HUES64 (cell line): Measurements from ENCODE around the gene SLIT1.

Experiments
- H3K27ac ChIP-seq: 2 replicates; pipeline ENCODE4 v1.7.0; 2013; ENCODE audit warnings: low read depth, low read length, inconsistent platforms
- H3K27me3 ChIP-seq: 2 replicates; pipeline ENCODE4 v1.6.1; 2013; ENCODE audit warnings: mild to moderate bottlenecking, low read length; ENCODE audit not compliant: insufficient read depth
- H3K36me3 ChIP-seq: 2 replicates; pipeline ENCODE4 v1.6.1; 2013; ENCODE audit warnings: mild to moderate bottlenecking, low read length; ENCODE audit not compliant: insufficient read depth
- H3K4me1 ChIP-seq: 2 replicates; pipeline ENCODE4 v1.6.1; 2013; ENCODE audit warnings: mild to moderate bottlenecking, low read length, moderate library complexity; ENCODE audit not compliant: insufficient read depth
- H3K4me3 ChIP-seq: 2 replicates; pipeline ENCODE4 v1.5.1; 2013; ENCODE audit warnings: mild to moderate bottlenecking, low read length, moderate library complexity
- H3K9ac ChIP-seq: 2 replicates; pipeline ENCODE4 v1.6.1; 2013; ENCODE audit warnings: mild to moderate bottlenecking, low read depth, low read length
- H3K9me3 ChIP-seq: 2 replicates; pipeline ENCODE4 v1.6.1; 2013; ENCODE audit warnings: low read depth, low read length; ENCODE audit not compliant: insufficient read depth
- WGBS: fragments of 150-250, 120-280 bp; methylation state at CpG from one replicate; pipeline ENCODE4 v1.1.7; 2013; ENCODE audit warnings: missing lambda C conversion rate; 5-methylcytosine and 5-hydroxymethylcytosine counted together

SLIT1 gene

GRCh38 chr10:97138846-97139245 lies 46.9 kb downstream of the SLIT1 start:
- Histone ChIP-seq H3K27me3 (peaks cover 10% of the 10 kb centered on the region; the same call in 1 of the 2 replicates), H3K36me3 (no peaks in the 10 kb centered on the region), H3K4me1 (peaks cover 23% of the 10 kb centered on the region), H3K9ac (no peak overlapping the region), H3K4me3 (no peak overlapping the region), H3K27ac (no peak overlapping the region), H3K9me3 (no peaks in the 10 kb centered on the region)
- 86% methylated on average over 7 of the region's 7 CpGs for WGBS

GRCh38 chr10:97138174-97138573 lies 47.6 kb downstream of the SLIT1 start:
- no peak overlapping the region for H3K9ac ChIP-seq
- WGBS: 72% methylated on average over 15 of the region's 15 CpGs
- H3K27ac ChIP-seq: no peak overlapping the region
- peaks cover 10% of the 10 kb centered on the region; the same call in 1 of the 2 replicates for H3K27me3 ChIP-seq
- H3K9me3 ChIP-seq: no peaks in the 10 kb centered on the region
- H3K36me3 ChIP-seq: no peaks in the 10 kb centered on the region
- no peak overlapping the region for H3K4me3 ChIP-seq
- peaks cover 23% of the 10 kb centered on the region for H3K4me1 ChIP-seq

- Histone ChIP-seq H3K4me3 (no peak overlapping the region), H3K9ac (no peak overlapping the region), H3K27ac (no peak overlapping the region), H3K4me1 (peaks cover 23% of the 10 kb centered on the region), H3K9me3 (no peaks in the 10 kb centered on the region), H3K27me3 (peaks cover 10% of the 10 kb centered on the region; the same call in 1 of the 2 replicates), H3K36me3 (no peaks in the 10 kb centered on the region)
- 93% methylated on average over 3 of the region's 3 CpGs for WGBS
Measured at GRCh38 chr10:97136756-97137155, 49.0 kb downstream of the SLIT1 start.

- H3K27ac ChIP-seq: no peak overlapping the region
Measured at GRCh38 chr10:97135464-97135863, 50.3 kb downstream of the SLIT1 start.

GRCh38 chr10:97134983-97135382 lies 50.8 kb downstream of the SLIT1 start:
- Histone ChIP-seq H3K9me3 (no peaks in the 10 kb centered on the region), H3K27me3 (no peaks in the 10 kb centered on the region), H3K4me1 (peaks cover 8% of the 10 kb centered on the region; the same call in 1 of the 2 replicates), H3K27ac (no peak overlapping the region), H3K4me3 (no peak overlapping the region), H3K36me3 (no peaks in the 10 kb centered on the region), H3K9ac (no peak overlapping the region)
- WGBS: 93% methylated on average over 15 of the region's 15 CpGs

More at GRCh38 chr10:97135464-97135863, 50.3 kb downstream of the SLIT1 start:
- Histone ChIP-seq H3K4me1 (peaks cover 13% of the 10 kb centered on the region), H3K36me3 (no peaks in the 10 kb centered on the region), H3K27me3 (peaks cover under 1% of the 10 kb centered on the region; the same call in 1 of the 2 replicates), H3K9me3 (no peaks in the 10 kb centered on the region), H3K9ac (no peak overlapping the region), H3K4me3 (no peak overlapping the region)
- WGBS: 70% methylated on average over 11 of the region's 11 CpGs

- WGBS: 90% methylated on average over 11 of the region's 11 CpGs
- no peak overlapping the region for H3K4me3 ChIP-seq
- no peaks in the 10 kb centered on the region for H3K36me3 ChIP-seq
- no peaks in the 10 kb centered on the region for H3K27me3 ChIP-seq
- no peak overlapping the region for H3K9ac ChIP-seq
- no peak overlapping the region for H3K27ac ChIP-seq
- no peaks in the 10 kb centered on the region for H3K9me3 ChIP-seq
- peaks cover 6% of the 10 kb centered on the region; the same call in 1 of the 2 replicates for H3K4me1 ChIP-seq
Measured at GRCh38 chr10:97134110-97134509, 51.6 kb downstream of the SLIT1 start.

- Histone ChIP-seq H3K4me1 (no peaks in the 10 kb centered on the region), H3K36me3 (no peaks in the 10 kb centered on the region), H3K27me3 (no peaks in the 10 kb centered on the region), H3K4me3 (no peak overlapping the region), H3K27ac (no peak overlapping the region), H3K9ac (no peak overlapping the region), H3K9me3 (no peaks in the 10 kb centered on the region)
- 93% methylated on average over 2 of the region's 2 CpGs for WGBS
Measured at GRCh38 chr10:97132273-97132672, 53.5 kb downstream of the SLIT1 start.

- Histone ChIP-seq H3K4me3 (no peak overlapping the region), H3K27me3 (no peaks in the 10 kb centered on the region), H3K9me3 (no peaks in the 10 kb centered on the region), H3K27ac (no peak overlapping the region), H3K4me1 (no peaks in the 10 kb centered on the region), H3K36me3 (no peaks in the 10 kb centered on the region), H3K9ac (no peak overlapping the region)
- 93% methylated on average over 9 of the region's 9 CpGs for WGBS
Measured at GRCh38 chr10:97131666-97132065, 54.1 kb downstream of the SLIT1 start.

- no peaks in the 10 kb centered on the region for H3K4me1 ChIP-seq
- no peaks in the 10 kb centered on the region for H3K36me3 ChIP-seq
- no peak overlapping the region for H3K9ac ChIP-seq
- no peaks in the 10 kb centered on the region for H3K27me3 ChIP-seq
- H3K4me3 ChIP-seq: no peak overlapping the region
- no peaks in the 10 kb centered on the region for H3K9me3 ChIP-seq
- no peak overlapping the region for H3K27ac ChIP-seq
- 89% methylated on average over 8 of the region's 8 CpGs for WGBS
Measured at GRCh38 chr10:97131181-97131628, 54.6 kb downstream of the SLIT1 start.

GRCh38 chr10:97129666-97130065 lies 56.1 kb downstream of the SLIT1 start:
- WGBS: 83% methylated on average over 11 of the region's 11 CpGs
- no peaks in the 10 kb centered on the region for H3K4me1 ChIP-seq
- no peaks in the 10 kb centered on the region for H3K27me3 ChIP-seq
- no peaks in the 10 kb centered on the region for H3K36me3 ChIP-seq
- no peak overlapping the region for H3K27ac ChIP-seq
- no peaks in the 10 kb centered on the region for H3K9me3 ChIP-seq
- no peak overlapping the region for H3K9ac ChIP-seq
- H3K4me3 ChIP-seq: no peak overlapping the region

- no peaks in the 10 kb centered on the region for H3K27me3 ChIP-seq
- no peaks in the 10 kb centered on the region for H3K36me3 ChIP-seq
- H3K9ac ChIP-seq: no peak overlapping the region
- no peak overlapping the region for H3K4me3 ChIP-seq
- no peaks in the 10 kb centered on the region for H3K4me1 ChIP-seq
- WGBS: 86% methylated on average over 11 of the region's 12 CpGs
- H3K27ac ChIP-seq: no peak overlapping the region
- no peaks in the 10 kb centered on the region for H3K9me3 ChIP-seq
Measured at GRCh38 chr10:97128516-97129154, 57.1 kb downstream of the SLIT1 start.
